GM12865 (cell line): ENCODE measurements around the gene OLFML2A.

Experiments used
- DNase-seq: peaks from one replicate; pipeline ENCODE4 v3.0.0; 2010; ENCODE audit warnings: low read depth
- H3K4me3 ChIP-seq: 2 replicates; pipeline ENCODE4 v1.5.1; 2011; ENCODE audit warnings: mild to moderate bottlenecking, low read depth, low read length, control low read depth
- CTCF ChIP-seq: IDR thresholded peaks from 2 replicates; pipeline ENCODE4 v1.5.1; 2011; ENCODE audit warnings: low read length, control low read depth, low read depth, inconsistent platforms; ENCODE audit not compliant: insufficient read depth; ENCODE audit errors: missing control alignments

OLFML2A gene

GRCh38 chr9:124766815-124767554 lies 9.9 kb upstream of the OLFML2A start:
- peak; percentile 23 for TF ChIP-seq CTCF
- H3K4me3 ChIP-seq = no peak overlapping the region
- peak; percentile 33 for DNase-seq

GRCh38 chr9:124767821-124768220 lies 9.1 kb upstream of the OLFML2A start:
- no peak for TF ChIP-seq CTCF
- DNase-seq = no peak

GRCh38 chr9:124768334-124768733 lies 8.6 kb upstream of the OLFML2A start:
- DNase-seq = no peak
- H3K4me3 ChIP-seq = peak overlapping the region; percentile 91
- no peak for TF ChIP-seq CTCF

More at GRCh38 chr9:124767821-124768220, 9.1 kb upstream of the OLFML2A start:
- H3K4me3 ChIP-seq = no peak overlapping the region

GRCh38 chr9:124768750-124769548 lies 8.0 kb upstream of the OLFML2A start:
- no peak for TF ChIP-seq CTCF
- H3K4me3 ChIP-seq = peak overlapping the region; percentile 91

GRCh38 chr9:124769549-124770358 lies 7.2 kb upstream of the OLFML2A start:
- no peak for DNase-seq
- peak overlapping the region; percentile 91 for H3K4me3 ChIP-seq
- TF ChIP-seq CTCF = no peak

More at GRCh38 chr9:124768750-124769548, 8.0 kb upstream of the OLFML2A start:
- DNase-seq = no peak

GRCh38 chr9:124770359-124771020 lies 6.4 kb upstream of the OLFML2A start:
- TF ChIP-seq CTCF = no peak

More at GRCh38 chr9:124770359-124771020, 6.4 kb upstream of the OLFML2A start:
- H3K4me3 ChIP-seq = peak overlapping the region; percentile 91
- DNase-seq = peak; percentile 71
